Calu3 (cell line): ENCODE results near the gene PSTPIP2. TPM values are rescaled to one million over a fixed set of nuclear protein-coding genes. Genes with fewer than 3 reads are reported as not detected.

ENCODE experiments used
- BruUV-seq: library from RNA; stranded (reverse); fragments of 400-500 nt; replicated peaks from 2 replicates; lab custom pipeline; 2021; lab: Mats Ljungman, UMichigan
- CTCF ChIA-PET: fragments of 300-600 bp; sonication (Branson Sonifier 250); formaldehyde crosslinking; loops from one replicate; lab custom pipeline; 2022; ENCODE audit warnings: antibody characterized with exemption; lab: Charles Lee
- DNase-seq: peaks from one replicate; pipeline ENCODE4 v3.0.0; 2022
- H3K27ac Mint-ChIP-seq: one replicate; pipeline ENCODE4 v1.8.0; 2022; ENCODE audit warnings: mixed read lengths; ENCODE audit not compliant: unreplicated experiment
- H3K27me3 Mint-ChIP-seq: one replicate; pipeline ENCODE4 v1.8.0; 2022; ENCODE audit warnings: mixed read lengths; ENCODE audit not compliant: unreplicated experiment
- H3K36me3 Mint-ChIP-seq: one replicate; pipeline ENCODE4 v1.8.0; 2022; ENCODE audit warnings: mild to moderate bottlenecking, moderate library complexity, mixed read lengths; ENCODE audit not compliant: insufficient read depth, unreplicated experiment
- H3K4me1 Mint-ChIP-seq: one replicate; pipeline ENCODE4 v1.8.0; 2022; ENCODE audit warnings: mild to moderate bottlenecking, low read depth, mixed read lengths; ENCODE audit not compliant: unreplicated experiment
- H3K4me3 Mint-ChIP-seq: one replicate; pipeline ENCODE4 v1.8.0; 2022; ENCODE audit warnings: mild to moderate bottlenecking, low read depth, moderate library complexity, mixed read lengths; ENCODE audit not compliant: unreplicated experiment
- H3K9me3 Mint-ChIP-seq: one replicate; pipeline ENCODE4 v1.8.0; 2022; ENCODE audit warnings: low read depth, mixed read lengths; ENCODE audit not compliant: unreplicated experiment
- intact Hi-C: fragments of 100-400 bp; cut with micrococcal nuclease; formaldehyde crosslinking; loops from one replicate; pipeline ENCODE4 v1.10.0; 2022; ENCODE audit not compliant: unreplicated experiment
- total RNA-seq: library from RNA; stranded (reverse); gene quantifications from 2 replicates; pipeline ENCODE4 v1.2.3, GENCODE V29; 2022
- TF ChIP-seq, protein P1 (sequence below): fragments of 200-600 bp; IDR thresholded peaks from one replicate; pipeline ENCODE4 v1.8.0; 2022; ENCODE audit warnings: antibody characterized with exemption; ENCODE audit not compliant: unreplicated experiment

Gene PSTPIP2
- total RNA-seq, 1 experiment from 2014 or later, result 2.6 TPM

- no peak overlapping the region for H3K27ac Mint-ChIP-seq
- no peaks in the 10 kb centered on the region for H3K4me1 Mint-ChIP-seq
- DNase-seq, result no peak
- H3K36me3 Mint-ChIP-seq, result no peaks in the 10 kb centered on the region
- TF ChIP-seq, protein P1, sequence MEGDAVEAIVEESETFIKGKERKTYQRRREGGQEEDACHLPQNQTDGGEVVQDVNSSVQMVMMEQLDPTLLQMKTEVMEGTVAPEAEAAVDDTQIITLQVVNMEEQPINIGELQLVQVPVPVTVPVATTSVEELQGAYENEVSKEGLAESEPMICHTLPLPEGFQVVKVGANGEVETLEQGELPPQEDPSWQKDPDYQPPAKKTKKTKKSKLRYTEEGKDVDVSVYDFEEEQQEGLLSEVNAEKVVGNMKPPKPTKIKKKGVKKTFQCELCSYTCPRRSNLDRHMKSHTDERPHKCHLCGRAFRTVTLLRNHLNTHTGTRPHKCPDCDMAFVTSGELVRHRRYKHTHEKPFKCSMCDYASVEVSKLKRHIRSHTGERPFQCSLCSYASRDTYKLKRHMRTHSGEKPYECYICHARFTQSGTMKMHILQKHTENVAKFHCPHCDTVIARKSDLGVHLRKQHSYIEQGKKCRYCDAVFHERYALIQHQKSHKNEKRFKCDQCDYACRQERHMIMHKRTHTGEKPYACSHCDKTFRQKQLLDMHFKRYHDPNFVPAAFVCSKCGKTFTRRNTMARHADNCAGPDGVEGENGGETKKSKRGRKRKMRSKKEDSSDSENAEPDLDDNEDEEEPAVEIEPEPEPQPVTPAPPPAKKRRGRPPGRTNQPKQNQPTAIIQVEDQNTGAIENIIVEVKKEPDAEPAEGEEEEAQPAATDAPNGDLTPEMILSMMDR, result no peak
- H3K9me3 Mint-ChIP-seq, result no peaks in the 10 kb centered on the region
- no TSS peak for BruUV-seq
- no peak overlapping the region for H3K4me3 Mint-ChIP-seq
- no peaks in the 10 kb centered on the region for H3K27me3 Mint-ChIP-seq
- CTCF ChIA-PET, result interaction anchor here (0.6 kb wide), 1 partner anchor 93 kb away, joined by 4 read pairs; no protein-coding TSS in a partner anchor
- intact Hi-C loops, result no loop called here
These were observed 10.7 kb downstream of the PSTPIP2 start for GRCh38 chr18:46061387-46061786.

DNA sequence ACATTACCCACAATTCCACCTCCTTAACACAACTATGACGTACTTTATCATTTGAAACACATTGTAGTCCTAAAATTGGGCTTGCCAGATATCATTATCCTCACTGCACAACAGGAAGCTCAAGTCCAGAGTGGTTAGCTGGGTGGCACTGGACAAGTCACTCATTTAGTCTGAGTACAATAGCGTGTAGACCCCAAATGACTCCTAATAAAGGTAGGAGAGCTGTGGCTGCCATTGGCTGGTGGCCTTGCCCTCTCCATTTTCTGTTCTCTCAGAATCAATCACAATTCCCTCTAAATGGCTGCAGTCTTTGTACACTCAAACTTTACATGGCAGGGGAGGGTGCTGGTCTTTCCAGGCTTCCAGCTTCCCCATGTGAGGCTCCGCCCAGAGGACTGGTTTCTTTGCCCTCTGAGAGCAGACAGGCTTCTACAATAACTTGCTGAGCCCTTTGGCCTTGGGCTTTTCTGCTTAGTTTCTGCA lies 11.7 kb downstream of the PSTPIP2 start:
- intact Hi-C loops, result no loop called here
- H3K27me3 Mint-ChIP-seq, result no peaks in the 10 kb centered on the region
- DNase-seq, result no peak
- TF ChIP-seq, protein P1, result no peak
- no peak overlapping the region for H3K27ac Mint-ChIP-seq
- no peak overlapping the region for H3K4me3 Mint-ChIP-seq
- no TSS peak for BruUV-seq
- H3K4me1 Mint-ChIP-seq, result no peaks in the 10 kb centered on the region
- H3K36me3 Mint-ChIP-seq, result no peaks in the 10 kb centered on the region
- no peaks in the 10 kb centered on the region for H3K9me3 Mint-ChIP-seq
- CTCF ChIA-PET, result no interaction called here

DNA sequence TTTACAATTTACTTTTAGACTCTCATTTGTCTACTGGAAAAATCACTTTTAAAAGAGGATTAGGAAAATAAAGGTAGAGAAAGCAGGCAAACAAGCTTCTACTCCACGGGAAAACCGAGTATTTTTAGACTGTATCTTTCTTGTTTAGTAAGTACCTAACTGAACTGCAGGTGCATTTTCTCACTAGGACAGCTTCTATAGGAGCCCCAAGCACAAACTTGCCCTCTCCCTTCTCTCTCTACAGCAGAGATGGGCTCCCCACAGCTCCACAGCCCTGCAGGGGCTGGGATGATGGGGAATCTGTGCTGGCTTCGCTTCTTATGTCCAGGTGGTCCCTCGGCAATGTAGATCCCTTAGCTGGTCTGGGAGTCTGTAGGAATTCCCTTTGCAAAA lies 16.2 kb downstream of the PSTPIP2 start:
- TF ChIP-seq, protein P1, result no peak
- Mint-ChIP-seq H3K27ac (no peak overlapping the region), H3K4me3 (no peak overlapping the region), H3K27me3 (peaks cover 11% of the 10 kb centered on the region), H3K9me3 (peaks cover 3% of the 10 kb centered on the region), H3K4me1 (peaks cover 17% of the 10 kb centered on the region), H3K36me3 (no peaks in the 10 kb centered on the region)
- intact Hi-C loops, result no loop called here
- CTCF ChIA-PET, result no interaction called here
- DNase-seq, result no peak
- no TSS peak for BruUV-seq

- Mint-ChIP-seq H3K4me3 (no peak overlapping the region), H3K27me3 (peaks cover 11% of the 10 kb centered on the region), H3K9me3 (peaks cover 3% of the 10 kb centered on the region), H3K36me3 (no peaks in the 10 kb centered on the region), H3K4me1 (peaks cover 17% of the 10 kb centered on the region), H3K27ac (no peak overlapping the region)
- CTCF ChIA-PET, result no interaction called here
- DNase-seq, result no peak
- TF ChIP-seq, protein P1, result no peak
- no TSS peak for BruUV-seq
- intact Hi-C loops, result no loop called here
These were observed 16.9 kb downstream of the PSTPIP2 start for GRCh38 chr18:46054956-46055837.
